BJ (cell line): ENCODE measurements around the gene OPN4. TPM values are rescaled to one million over a fixed set of nuclear protein-coding genes. Genes with fewer than 3 reads are reported as not detected.

Experiments
- CTCF ChIA-PET: fragments of 350-600 bp; formaldehyde crosslinking; extraction: SDS; loops from one replicate; lab custom pipeline; 2021; ENCODE audit warnings: antibody characterized with exemption, inconsistent platforms; lab: Yijun Ruan, JAX
- POLR2A ChIA-PET: fragments of 300-600 bp; sonication (Branson Sonifier 250); formaldehyde crosslinking; extraction: SDS; loops from one replicate; lab custom pipeline; 2021; ENCODE audit warnings: antibody characterized with exemption; lab: Charles Lee
- DNase-seq: peaks from one replicate; pipeline ENCODE4 v3.0.0-alpha.2; 2011; ENCODE audit warnings: low read depth
- H3K27me3 ChIP-seq: 2 replicates; pipeline ENCODE4 v1.6.0; 2011; ENCODE audit warnings: low read length; ENCODE audit not compliant: control insufficient read depth, insufficient read depth
- H3K36me3 ChIP-seq: 2 replicates; pipeline ENCODE4 v1.5.1; 2011; ENCODE audit warnings: low read length; ENCODE audit not compliant: control insufficient read depth, insufficient read depth
- H3K4me3 ChIP-seq: 2 replicates; pipeline ENCODE4 v1.5.1; 2011; ENCODE audit warnings: low read depth, mild to moderate bottlenecking, control low read depth, low read length
- polyA plus RNA-seq: library from polyadenylated mRNA; depleted of rRNA; stranded (reverse); fragments of >200 nt; gene quantifications from 2 replicates; pipeline ENCODE4 v1.2.3, GENCODE V29; 2011
- TF ChIP-seq, protein P1 (sequence below): IDR thresholded peaks from 2 replicates; pipeline ENCODE4 v1.5.1; 2011; ENCODE audit warnings: low read depth, mild to moderate bottlenecking, control low read depth, inconsistent platforms, low read length, moderate library complexity; ENCODE audit not compliant: insufficient read depth

Gene OPN4
- polyA plus RNA-seq, 1 experiment: not detected

DNA sequence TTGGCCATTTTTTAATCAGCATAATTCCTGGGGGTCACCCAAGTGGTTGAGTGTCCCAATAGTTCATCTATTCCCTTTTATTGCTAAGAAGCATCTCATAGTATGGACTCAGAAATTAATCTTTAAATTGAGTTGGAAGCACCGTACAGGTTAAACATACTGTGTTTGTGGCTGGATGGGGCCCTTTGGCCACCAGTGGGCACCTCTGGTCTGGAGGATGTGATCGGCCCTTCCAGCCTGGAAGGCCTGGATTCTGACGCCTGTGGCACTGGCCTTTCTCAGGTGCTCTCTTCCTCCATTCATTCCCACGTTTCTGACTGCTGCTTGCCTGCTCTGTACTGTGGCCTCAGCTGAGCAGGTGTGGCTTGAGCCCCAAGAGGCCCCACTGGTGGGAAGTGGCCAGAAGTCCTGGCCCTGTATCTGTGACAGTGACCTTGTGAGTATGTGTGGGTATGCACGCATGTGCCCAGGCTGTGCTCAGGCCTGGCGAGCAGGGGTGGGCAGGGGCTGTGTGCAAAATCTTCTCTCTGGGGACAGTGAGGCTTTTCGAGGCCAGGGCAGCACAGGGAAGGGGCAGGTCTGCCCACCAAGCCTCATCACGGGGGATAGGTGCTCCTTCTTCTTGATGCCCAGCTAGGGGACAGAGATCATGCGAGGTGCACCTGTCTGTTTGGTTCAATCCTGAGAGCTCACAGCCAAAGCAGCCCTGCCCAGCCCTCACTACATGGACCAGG lies 44.0 kb downstream of the OPN4 start:
- TF ChIP-seq, protein P1, sequence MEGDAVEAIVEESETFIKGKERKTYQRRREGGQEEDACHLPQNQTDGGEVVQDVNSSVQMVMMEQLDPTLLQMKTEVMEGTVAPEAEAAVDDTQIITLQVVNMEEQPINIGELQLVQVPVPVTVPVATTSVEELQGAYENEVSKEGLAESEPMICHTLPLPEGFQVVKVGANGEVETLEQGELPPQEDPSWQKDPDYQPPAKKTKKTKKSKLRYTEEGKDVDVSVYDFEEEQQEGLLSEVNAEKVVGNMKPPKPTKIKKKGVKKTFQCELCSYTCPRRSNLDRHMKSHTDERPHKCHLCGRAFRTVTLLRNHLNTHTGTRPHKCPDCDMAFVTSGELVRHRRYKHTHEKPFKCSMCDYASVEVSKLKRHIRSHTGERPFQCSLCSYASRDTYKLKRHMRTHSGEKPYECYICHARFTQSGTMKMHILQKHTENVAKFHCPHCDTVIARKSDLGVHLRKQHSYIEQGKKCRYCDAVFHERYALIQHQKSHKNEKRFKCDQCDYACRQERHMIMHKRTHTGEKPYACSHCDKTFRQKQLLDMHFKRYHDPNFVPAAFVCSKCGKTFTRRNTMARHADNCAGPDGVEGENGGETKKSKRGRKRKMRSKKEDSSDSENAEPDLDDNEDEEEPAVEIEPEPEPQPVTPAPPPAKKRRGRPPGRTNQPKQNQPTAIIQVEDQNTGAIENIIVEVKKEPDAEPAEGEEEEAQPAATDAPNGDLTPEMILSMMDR: no peak
- H3K27me3 ChIP-seq: peaks cover 1% of the 10 kb centered on the region
- no peaks in the 10 kb centered on the region for H3K36me3 ChIP-seq
- ChIA-PET POLR2A (no interaction called here), CTCF (interaction anchor here (1.1 to 1.8 kb wide), 2 partner anchors 14 to 201 kb away, joined by 5 read pairs; no protein-coding TSS in a partner anchor)
- H3K4me3 ChIP-seq: no peak overlapping the region
- DNase-seq: no peak

DNA sequence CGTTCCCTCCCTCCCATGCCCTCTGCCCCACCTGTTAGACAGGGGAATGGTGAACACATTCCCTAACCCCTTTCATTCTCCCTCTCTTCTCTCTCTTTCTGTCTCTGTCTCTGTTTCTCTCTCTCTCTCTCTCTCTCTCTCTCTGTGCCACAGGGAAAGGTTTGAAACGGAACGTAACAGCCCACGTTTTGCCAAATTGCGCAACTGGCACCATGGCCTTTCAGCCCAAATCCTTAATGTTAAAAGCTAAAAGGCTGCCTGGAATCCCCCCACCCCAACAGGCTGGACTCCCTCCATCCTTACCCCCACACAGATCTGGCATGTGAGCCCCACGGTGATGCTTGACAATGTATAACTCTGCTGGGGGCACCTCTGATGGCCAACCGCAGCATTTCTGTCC lies 44.8 kb downstream of the OPN4 start:
- TF ChIP-seq, protein P1: no peak
- ChIA-PET POLR2A (no interaction called here), CTCF (interaction anchor here (1.1 to 1.8 kb wide), 3 partner anchors 10 to 201 kb away, joined by 5 to 9 read pairs (median 5); no protein-coding TSS in a partner anchor)

DNA sequence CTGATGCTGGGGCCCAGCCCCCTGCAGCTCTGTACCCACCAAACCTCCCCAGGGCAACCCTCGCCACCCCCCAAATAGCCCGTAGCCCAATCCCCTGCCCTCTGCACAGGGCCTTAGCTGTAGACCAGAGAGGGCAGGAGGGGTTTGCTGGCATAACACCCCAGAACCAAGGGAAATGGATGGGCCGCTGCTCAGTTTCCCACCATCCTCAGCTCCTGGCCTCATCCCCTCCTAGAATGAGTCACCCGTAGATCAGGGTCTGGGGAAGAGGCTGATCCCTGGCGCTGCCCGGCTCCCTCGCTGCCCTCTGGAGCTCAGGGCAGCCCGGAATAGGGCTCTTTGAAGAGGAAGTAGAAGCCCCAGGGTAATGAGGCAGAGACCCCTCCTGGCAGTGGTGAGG lies 45.2 kb downstream of the OPN4 start:
- TF ChIP-seq, protein P1: no peak
- DNase-seq: no peak
- CTCF ChIA-PET: interaction anchor here (1.1 to 1.8 kb wide), 4 partner anchors 10 to 200 kb away, joined by 3 to 9 read pairs (median 5); no protein-coding TSS in a partner anchor
- peaks cover 1% of the 10 kb centered on the region for H3K27me3 ChIP-seq
- no peaks in the 10 kb centered on the region for H3K36me3 ChIP-seq
- POLR2A ChIA-PET: no interaction called here
- H3K4me3 ChIP-seq: no peak overlapping the region

More for the DNA sequence above, 44.8 kb downstream of the OPN4 start:
- no peaks in the 10 kb centered on the region for H3K36me3 ChIP-seq
- no peak for DNase-seq
- H3K27me3 ChIP-seq: peaks cover 1% of the 10 kb centered on the region
- no peak overlapping the region for H3K4me3 ChIP-seq

DNA sequence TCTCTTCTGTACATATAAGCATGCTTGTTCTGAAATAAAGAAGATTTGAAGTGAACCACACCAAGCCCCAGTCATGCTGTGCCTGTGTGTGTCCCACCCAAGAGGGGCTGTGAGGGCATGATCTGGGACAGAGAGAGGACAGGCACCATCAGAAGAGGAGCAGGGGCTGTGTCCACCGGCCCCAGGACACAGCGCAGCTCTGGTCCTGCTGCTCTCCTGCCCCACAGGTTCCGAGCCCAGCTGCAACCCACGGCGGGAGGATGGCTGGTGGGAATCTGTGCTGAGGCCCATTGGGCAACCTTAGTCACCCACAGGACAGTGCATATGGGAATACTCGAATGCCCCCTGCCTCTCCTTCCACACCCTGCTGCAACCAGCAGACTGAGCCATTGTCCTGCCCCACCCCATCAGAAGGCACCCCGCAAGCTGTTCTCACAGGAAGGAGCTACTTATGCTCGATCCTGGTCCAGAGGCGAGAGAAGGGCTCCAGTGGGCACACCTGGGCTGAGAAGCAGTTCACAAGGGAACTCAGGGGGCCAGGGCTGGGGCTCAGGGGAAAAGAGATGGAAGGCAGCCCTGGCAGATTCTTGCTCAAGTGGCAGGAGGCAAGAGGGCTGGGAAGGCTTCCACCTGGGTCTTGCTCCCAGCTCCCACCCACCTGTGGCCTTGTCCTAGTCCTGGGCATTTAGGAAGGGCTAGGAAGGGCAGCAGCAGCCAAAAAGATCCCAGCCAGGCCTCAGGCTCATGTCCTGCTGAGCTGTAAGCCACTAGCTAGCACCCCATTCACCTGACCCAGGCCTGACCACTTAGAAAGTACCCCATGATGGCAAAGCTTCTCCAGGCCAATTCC lies 45.9 kb downstream of the OPN4 start:
- ChIA-PET POLR2A (no interaction called here), CTCF (interaction anchor here (1.1 to 1.8 kb wide), 5 partner anchors 11 to 15 kb away, joined by 3 to 9 read pairs (median 3); no protein-coding TSS in a partner anchor)
- no peak for DNase-seq
- Histone ChIP-seq H3K4me3 (no peak overlapping the region), H3K36me3 (no peaks in the 10 kb centered on the region), H3K27me3 (peaks cover 1% of the 10 kb centered on the region)
- TF ChIP-seq, protein P1: no peak
